ENCODE data around the gene SLC16A8. TPM values are rescaled to one million over a fixed set of nuclear protein-coding genes. Genes with fewer than 3 reads are reported as not detected.

SLC16A8 gene
- total and polyA plus RNA-seq, 10 of the 15 experiments (the other 5 are each of a cell fraction or from before 2014, with no cell fraction given), result not detected

DNA sequence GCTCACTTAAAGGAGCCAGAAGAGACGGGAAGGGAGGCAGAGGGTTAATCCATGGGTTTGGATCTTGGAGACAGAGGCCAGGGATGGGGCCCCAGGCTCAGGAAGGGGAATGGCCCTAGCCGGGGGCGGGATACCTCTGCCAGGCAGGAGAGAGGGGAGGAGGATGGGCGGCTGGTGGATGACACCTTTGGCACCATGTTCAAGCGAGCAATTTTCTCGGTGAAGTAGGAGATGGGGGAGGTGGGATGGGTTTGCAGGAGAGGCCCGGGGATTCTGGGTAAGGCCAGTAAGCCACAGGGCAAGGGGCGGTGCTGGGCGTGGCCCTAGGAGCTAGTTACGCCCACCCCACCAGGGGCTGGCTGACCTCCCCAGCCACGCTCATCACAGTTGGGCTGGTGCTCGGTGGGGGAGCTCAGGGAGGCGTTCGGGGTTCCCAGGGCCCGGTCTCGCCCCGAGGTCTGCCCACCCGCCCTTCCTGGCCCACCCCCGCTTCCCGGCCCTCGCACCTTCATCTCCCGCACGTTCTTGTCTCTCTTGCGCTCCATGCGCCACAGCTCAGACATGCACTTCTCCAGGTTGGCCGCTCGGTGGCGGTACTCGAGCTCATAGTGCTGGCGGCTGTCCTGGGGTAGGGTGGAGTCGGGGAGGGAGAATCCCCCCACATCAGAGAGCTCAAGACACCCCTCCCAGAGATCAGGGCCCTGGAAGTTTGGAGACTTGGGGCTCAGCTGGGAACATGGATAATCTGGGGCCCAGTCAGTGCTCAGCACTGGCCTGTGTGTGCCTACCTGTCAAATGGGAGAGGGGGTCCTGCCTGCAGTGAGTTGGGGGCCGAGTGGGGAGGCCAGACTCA lies 13.8 kb upstream of the SLC16A8 start:
- Histone ChIP-seq H3K4me2 (ENCODE audit: control insufficient read depth, insufficient read depth) (no peak overlapping the region), H3K27ac (ENCODE audit: control insufficient read depth, insufficient read depth) (no peak overlapping the region), H3K79me2 (ENCODE audit: control insufficient read depth, insufficient read depth, low read length) (no peaks in the 10 kb centered on the region), H4K20me1 (ENCODE audit: control insufficient read depth, insufficient read depth) (no peaks in the 10 kb centered on the region), H3K9ac (ENCODE audit: control insufficient read depth, insufficient read depth, low read length) (no peak overlapping the region), H2AFZ (ENCODE audit: control insufficient read depth, low read depth, low read length) (no peak overlapping the region), H3K9me3 (replicated peaks; ENCODE audit: control insufficient read depth, insufficient read depth, low read length) (no peaks in the 10 kb centered on the region), H3K4me3 (no peak overlapping the region), H3K4me1 (ENCODE audit: control insufficient read depth, insufficient read depth, low read length) (no peaks in the 10 kb centered on the region), H3K27me3 (replicated peaks in 1 of 2; ENCODE audit: control insufficient read depth in 2 of 2, insufficient read depth in 2 of 2, low read length in 1 of 2) (no peaks in the 10 kb centered on the region), H3K36me3 (ENCODE audit: control insufficient read depth in 2 of 2, insufficient read depth in 2 of 2, low read length in 1 of 2) (no peaks in the 10 kb centered on the region)
- intact Hi-C loops (cut with micrococcal nuclease; ENCODE audit: unreplicated experiment), result no loop called here
- no TSS peak for BruUV-seq (replicated peaks)
- peak; percentile 32; the same call in 2 of the 3 replicates for ATAC-seq
- DNase-seq (ENCODE audit: low read depth, low spot score), result no peak
- no peak for TF ChIP-seq BCL11A (IDR thresholded peaks at IDR 0.05; ENCODE audit: low read depth, low read length)
- TF ChIP-seq, protein P1, sequence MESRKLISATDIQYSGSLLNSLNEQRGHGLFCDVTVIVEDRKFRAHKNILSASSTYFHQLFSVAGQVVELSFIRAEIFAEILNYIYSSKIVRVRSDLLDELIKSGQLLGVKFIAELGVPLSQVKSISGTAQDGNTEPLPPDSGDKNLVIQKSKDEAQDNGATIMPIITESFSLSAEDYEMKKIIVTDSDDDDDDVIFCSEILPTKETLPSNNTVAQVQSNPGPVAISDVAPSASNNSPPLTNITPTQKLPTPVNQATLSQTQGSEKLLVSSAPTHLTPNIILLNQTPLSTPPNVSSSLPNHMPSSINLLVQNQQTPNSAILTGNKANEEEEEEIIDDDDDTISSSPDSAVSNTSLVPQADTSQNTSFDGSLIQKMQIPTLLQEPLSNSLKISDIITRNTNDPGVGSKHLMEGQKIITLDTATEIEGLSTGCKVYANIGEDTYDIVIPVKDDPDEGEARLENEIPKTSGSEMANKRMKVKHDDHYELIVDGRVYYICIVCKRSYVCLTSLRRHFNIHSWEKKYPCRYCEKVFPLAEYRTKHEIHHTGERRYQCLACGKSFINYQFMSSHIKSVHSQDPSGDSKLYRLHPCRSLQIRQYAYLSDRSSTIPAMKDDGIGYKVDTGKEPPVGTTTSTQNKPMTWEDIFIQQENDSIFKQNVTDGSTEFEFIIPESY (IDR thresholded peaks at IDR 0.05), result 0 out of 2 replicates have a peak, but pooled peaks have one; percentile 33
- TF ChIP-seq, protein P2, sequence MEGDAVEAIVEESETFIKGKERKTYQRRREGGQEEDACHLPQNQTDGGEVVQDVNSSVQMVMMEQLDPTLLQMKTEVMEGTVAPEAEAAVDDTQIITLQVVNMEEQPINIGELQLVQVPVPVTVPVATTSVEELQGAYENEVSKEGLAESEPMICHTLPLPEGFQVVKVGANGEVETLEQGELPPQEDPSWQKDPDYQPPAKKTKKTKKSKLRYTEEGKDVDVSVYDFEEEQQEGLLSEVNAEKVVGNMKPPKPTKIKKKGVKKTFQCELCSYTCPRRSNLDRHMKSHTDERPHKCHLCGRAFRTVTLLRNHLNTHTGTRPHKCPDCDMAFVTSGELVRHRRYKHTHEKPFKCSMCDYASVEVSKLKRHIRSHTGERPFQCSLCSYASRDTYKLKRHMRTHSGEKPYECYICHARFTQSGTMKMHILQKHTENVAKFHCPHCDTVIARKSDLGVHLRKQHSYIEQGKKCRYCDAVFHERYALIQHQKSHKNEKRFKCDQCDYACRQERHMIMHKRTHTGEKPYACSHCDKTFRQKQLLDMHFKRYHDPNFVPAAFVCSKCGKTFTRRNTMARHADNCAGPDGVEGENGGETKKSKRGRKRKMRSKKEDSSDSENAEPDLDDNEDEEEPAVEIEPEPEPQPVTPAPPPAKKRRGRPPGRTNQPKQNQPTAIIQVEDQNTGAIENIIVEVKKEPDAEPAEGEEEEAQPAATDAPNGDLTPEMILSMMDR (IDR thresholded peaks at IDR 0.05 in 2 of 3, conservative IDR thresholded peaks at IDR 0.05 in 1 of 3; ENCODE audit: control insufficient read depth in 2 of 3, extremely low read depth in 1 of 3, insufficient read depth in 1 of 3, low read depth in 3 of 3, low read length in 3 of 3), result peak; percentile 6 to 38 (median 27); a peak in 3 of 6 replicates
- 61% methylated on average over 21 of the region's 32 CpGs for WGBS (ENCODE audit: insufficient coverage, insufficient replicate concordance, low lambda C conversion rate, missing lambda C conversion rate)
- in situ Hi-C loops (cut with MboI), result no loop called here
- SMC1A ChIA-PET (ENCODE audit: uncharacterized antibody, unreplicated experiment), result no interaction called here
- CTCF ChIA-PET, result interaction anchor here (0.6 to 1.6 kb wide), 7 partner anchors 17 to 250 kb away, joined by 3 to 6 read pairs (median 3); no protein-coding TSS in a partner anchor
- no peak for FAIRE-seq
- RAD21 ChIA-PET (ENCODE audit: unreplicated experiment), result interaction anchor here (1.0 kb wide), 1 partner anchor 43 kb away, joined by 4 read pairs; no protein-coding TSS in a partner anchor
- POLR2A ChIA-PET, result no interaction called here

Measured in GM12878 (cell line).